ENCODE results near the gene SLC17A8. TPM values are rescaled to one million over a fixed set of nuclear protein-coding genes. Genes with fewer than 3 reads are reported as not detected.
"Not testable (repeated sequence)": the region's sequence is repeated elsewhere in the genome, so short reads cannot be mapped to it uniquely, and the experiment has no call there.

Gene SLC17A8
- under 1 TPM in 1 of 4 donors, not detected in 3; 0.09 TPM for total RNA-seq
- polyA plus RNA-seq: 0.02 TPM
- long read RNA-seq, donor 1, partial matches to known transcripts: 0 of 1 reads
- long read RNA-seq, donor 1, other reads (novel, unspliced or antisense): 0 of 1 reads
- long read RNA-seq, donor 2: 0 reads
- long read RNA-seq, donor 3: 0 reads
- long read RNA-seq, donor 4: 0 reads

DNA sequence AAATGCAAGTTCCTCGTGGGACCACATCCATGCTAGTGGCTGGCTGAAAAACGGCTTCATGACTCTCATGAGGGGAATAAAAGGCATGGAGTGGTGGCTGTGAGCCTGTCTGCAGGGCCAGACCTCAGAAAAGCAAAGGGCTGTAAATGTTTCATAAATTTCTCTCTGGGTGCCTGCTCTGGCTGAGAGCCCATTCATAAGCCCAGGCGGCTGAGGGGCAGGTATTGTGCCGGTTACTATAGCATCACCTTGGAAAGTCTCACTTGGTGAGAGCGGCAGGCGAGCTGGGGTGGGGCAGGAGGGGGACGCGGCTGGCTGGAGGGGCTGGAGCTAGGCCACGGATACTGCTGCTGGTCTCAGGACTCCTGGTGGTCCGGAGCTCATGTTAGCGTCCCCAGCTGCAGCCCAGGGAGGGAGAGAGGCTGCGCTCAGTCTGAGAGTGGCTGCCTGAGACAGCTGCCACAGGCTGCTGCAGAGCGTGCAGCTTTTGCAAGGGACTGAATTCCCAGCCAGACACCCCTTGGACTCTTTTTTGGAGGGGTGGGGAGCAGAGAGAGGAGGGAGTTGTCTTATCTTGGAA is at the start of gene SLC17A8:
Gene SLC17A8 (plus strand): TSS at position 431 of the 580 bp plus-strand sequence. CDS start 318 bp downstream, outside the sequence.
- DNase-seq (no peak), ATAC-seq (no peak)
- Histone ChIP-seq H3K27ac (ENCODE audit: low read length) (no peak within 1 kb of the TSS), H3K9me3 (ENCODE audit: control insufficient read depth, low read length) (no peaks in the 10 kb centered on the region), H3K4me1 (ENCODE audit: control insufficient read depth, insufficient read depth, low read length) (no peaks in the 10 kb centered on the region), H3K4me3 (ENCODE audit: low read length) (no peak within 1 kb of the TSS), H3K27me3 (ENCODE audit: control insufficient read depth, insufficient read depth) (no peaks in the 10 kb centered on the region)
- intact Hi-C loops (cut with DNase I): no loop called here
- WGBS: 22% methylated on average over 13 of the region's 13 CpGs

DNA sequence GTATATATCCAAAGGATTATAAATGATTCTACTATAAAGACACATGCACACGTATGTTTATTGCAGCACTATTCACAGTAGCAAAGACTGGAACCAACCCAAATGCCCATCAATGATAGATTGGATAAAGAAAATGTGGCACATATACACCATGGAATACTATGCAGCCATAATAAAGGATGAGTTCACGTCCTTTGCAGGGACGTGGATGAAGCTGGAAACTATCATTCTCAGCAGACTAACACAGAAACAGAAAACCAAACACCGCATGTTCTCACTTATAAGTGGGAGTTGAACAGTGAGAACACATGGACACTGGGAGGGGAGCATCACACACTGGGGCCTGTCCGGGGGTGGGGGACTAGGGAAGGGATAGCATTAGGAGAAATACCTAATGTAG is 48.7 kb upstream of the SLC17A8 start:
- H3K27ac ChIP-seq (ENCODE audit: low read length); DNase-seq; H3K4me1 ChIP-seq (ENCODE audit: control insufficient read depth, insufficient read depth, low read length); intact Hi-C loops (cut with DNase I); H3K27me3 ChIP-seq (ENCODE audit: control insufficient read depth, insufficient read depth); H3K9me3 ChIP-seq (ENCODE audit: control insufficient read depth, low read length); H3K4me3 ChIP-seq (ENCODE audit: low read length); ATAC-seq: not testable (repeated sequence)
- 97% methylated on average over 5 of the region's 5 CpGs for WGBS

DNA sequence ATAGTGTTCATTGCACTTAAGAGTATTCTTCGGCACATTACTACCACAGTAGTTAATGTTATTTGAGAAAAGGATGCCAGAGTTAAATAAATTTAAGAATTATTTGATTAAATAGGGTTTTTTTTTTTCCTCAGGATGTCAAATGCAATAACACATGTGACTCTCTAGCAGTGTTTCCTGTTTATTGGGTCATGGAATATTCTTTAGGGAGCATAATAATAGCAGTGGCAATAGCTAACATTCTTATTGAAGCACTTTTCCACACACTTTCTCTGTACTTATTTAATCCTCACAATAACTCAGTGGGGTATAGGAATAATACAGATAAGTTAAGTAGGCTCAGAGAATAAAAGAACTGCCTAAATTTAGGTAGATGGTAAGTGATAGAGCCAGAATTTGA is 45.6 kb upstream of the SLC17A8 start:
- intact Hi-C loops (cut with DNase I): no loop called here
- DNase-seq (no peak), ATAC-seq (no peak)
- H3K4me3 ChIP-seq (ENCODE audit: low read length): no peak overlapping the region
- no peak overlapping the region for H3K27ac ChIP-seq (ENCODE audit: low read length)
- H3K4me1 ChIP-seq (ENCODE audit: control insufficient read depth, insufficient read depth, low read length): no peaks in the 10 kb centered on the region
- WGBS: 76% methylated on average over 1 of the region's 1 CpG
- no peaks in the 10 kb centered on the region for H3K27me3 ChIP-seq (ENCODE audit: control insufficient read depth, insufficient read depth)
- H3K9me3 ChIP-seq (ENCODE audit: control insufficient read depth, low read length): no peaks in the 10 kb centered on the region

DNA sequence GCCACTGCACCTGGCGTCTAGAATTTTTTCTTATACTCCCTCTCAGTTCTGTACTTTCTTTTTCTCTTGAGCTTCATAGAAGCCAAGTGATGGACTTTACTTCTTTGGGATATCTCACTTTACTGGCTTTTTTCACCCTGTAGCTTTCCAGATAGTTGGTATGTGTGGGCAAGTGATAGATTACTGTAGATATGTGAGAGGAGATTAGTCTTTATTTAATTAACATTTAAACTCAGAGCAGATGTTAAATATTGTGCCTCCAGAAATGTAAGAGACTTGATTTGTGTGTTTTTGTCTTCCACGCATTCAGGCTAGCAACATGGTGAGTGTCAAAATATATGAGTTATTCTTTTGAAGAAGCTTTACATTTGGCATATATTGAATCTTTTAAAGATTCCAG is 39.5 kb upstream of the SLC17A8 start:
- no peaks in the 10 kb centered on the region for H3K27me3 ChIP-seq (ENCODE audit: control insufficient read depth, insufficient read depth)
- intact Hi-C loops (cut with DNase I): no loop called here
- WGBS: 96% methylated on average over 2 of the region's 2 CpGs

DNA sequence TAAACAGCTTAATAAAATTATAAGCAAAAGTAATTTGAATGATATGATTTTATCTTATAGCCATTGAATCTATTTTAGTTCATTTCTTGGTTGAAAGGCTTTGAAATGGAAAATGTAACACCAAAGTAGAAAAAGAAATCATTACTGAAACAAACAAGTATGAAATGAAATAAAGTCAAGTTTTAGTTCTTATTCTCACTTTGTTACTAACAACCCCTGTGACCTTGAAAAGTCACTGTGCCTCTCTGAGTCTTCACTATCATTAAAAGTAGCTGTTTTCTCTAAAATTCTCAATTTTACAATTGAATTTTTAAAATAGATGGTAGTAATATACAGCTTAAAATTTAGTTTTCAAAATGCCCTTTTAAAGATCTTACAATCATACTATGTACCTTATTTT is 32.4 kb upstream of the SLC17A8 start:
- DNase-seq: no peak
- Histone ChIP-seq H3K4me3 (ENCODE audit: low read length) (no peak overlapping the region), H3K9me3 (ENCODE audit: control insufficient read depth, low read length) (no peaks in the 10 kb centered on the region), H3K27ac (ENCODE audit: low read length) (no peak overlapping the region), H3K4me1 (ENCODE audit: control insufficient read depth, insufficient read depth, low read length) (no peaks in the 10 kb centered on the region), H3K27me3 (ENCODE audit: control insufficient read depth, insufficient read depth) (no peaks in the 10 kb centered on the region)
- intact Hi-C loops (cut with DNase I): no loop called here
- ATAC-seq: no peak

More for the DNA sequence above, 39.5 kb upstream of the SLC17A8 start:
- Histone ChIP-seq H3K27ac (ENCODE audit: low read length) (no peak overlapping the region), H3K4me3 (ENCODE audit: low read length) (no peak overlapping the region), H3K9me3 (ENCODE audit: control insufficient read depth, low read length) (no peaks in the 10 kb centered on the region), H3K4me1 (ENCODE audit: control insufficient read depth, insufficient read depth, low read length) (no peaks in the 10 kb centered on the region)
- DNase-seq (no peak), ATAC-seq (no peak)

DNA sequence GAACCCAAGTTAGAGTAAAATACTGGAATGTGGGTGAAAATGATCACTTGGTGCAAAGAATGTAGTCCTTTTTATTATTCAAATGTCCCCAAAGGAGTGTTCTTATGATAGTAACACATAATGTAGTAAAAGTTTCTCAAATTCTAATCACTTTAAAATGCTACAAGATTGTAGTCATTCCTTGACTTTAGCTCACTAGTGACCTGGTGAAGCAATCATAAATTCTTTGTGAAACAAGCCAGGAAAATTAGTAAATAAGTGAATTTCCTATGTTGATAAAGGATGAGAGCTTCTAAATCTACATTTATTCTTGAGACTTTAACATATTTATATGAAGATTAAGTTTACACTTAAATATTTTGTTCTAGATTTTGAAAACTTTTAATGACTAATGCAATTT is 30.7 kb upstream of the SLC17A8 start:
- DNase-seq: no peak
- intact Hi-C loops (cut with DNase I): no loop called here
- no peak overlapping the region for H3K4me3 ChIP-seq (ENCODE audit: low read length)

DNA sequence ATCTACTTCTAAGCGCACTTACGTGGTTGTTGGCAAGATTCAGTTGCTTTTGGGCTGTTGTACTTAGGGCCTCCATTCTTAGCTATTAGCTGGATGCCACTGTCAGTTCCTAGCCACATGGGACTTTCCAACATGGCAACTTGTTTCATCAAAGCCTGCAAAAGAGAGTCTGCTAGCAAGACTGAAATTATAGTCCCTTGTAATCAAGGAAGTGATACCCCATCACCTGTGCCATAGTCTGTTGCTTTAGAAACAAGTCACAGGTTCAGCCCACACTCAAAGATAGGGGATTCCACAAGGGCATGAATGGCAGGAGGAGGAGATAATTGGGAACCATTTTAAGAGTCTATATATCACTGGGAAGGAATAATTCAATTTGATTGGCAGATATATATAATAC is 27.1 kb upstream of the SLC17A8 start:
- 90% methylated on average over 2 of the region's 2 CpGs for WGBS
- ATAC-seq: no peak
- H3K27me3 ChIP-seq (ENCODE audit: control insufficient read depth, insufficient read depth): no peaks in the 10 kb centered on the region
- no peaks in the 10 kb centered on the region for H3K4me1 ChIP-seq (ENCODE audit: control insufficient read depth, insufficient read depth, low read length)
- no peak overlapping the region for H3K4me3 ChIP-seq (ENCODE audit: low read length)
- no peak overlapping the region for H3K27ac ChIP-seq (ENCODE audit: low read length)
- no peaks in the 10 kb centered on the region for H3K9me3 ChIP-seq (ENCODE audit: control insufficient read depth, low read length)
- no peak for DNase-seq
- intact Hi-C loops (cut with DNase I): no loop called here

More for the DNA sequence above, 30.7 kb upstream of the SLC17A8 start:
- ATAC-seq: no peak
- Histone ChIP-seq H3K27ac (ENCODE audit: low read length) (no peak overlapping the region), H3K27me3 (ENCODE audit: control insufficient read depth, insufficient read depth) (no peaks in the 10 kb centered on the region), H3K4me1 (ENCODE audit: control insufficient read depth, insufficient read depth, low read length) (no peaks in the 10 kb centered on the region), H3K9me3 (ENCODE audit: control insufficient read depth, low read length) (no peaks in the 10 kb centered on the region)

DNA sequence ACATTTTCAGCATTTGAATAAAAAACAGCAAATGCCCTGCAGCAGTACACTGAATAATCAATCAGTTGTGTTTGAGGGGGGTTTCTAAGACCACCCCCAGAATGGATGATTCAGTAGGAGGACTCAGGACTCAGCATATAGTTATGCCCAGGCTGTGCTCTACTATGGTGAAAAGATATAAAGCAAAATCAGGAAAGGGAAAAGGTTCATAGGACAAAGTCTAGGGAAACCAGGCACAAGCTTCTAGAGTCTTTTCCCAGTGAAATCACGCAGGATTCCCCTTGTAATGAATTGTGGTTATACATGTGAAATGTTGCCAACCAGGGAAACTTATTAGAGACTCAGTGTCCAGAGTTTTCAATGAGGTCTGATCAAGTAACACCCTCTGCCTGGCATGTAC is 25.0 kb upstream of the SLC17A8 start:
- Histone ChIP-seq H3K4me1 (ENCODE audit: control insufficient read depth, insufficient read depth, low read length) (no peaks in the 10 kb centered on the region), H3K27me3 (ENCODE audit: control insufficient read depth, insufficient read depth) (no peaks in the 10 kb centered on the region), H3K9me3 (ENCODE audit: control insufficient read depth, low read length) (no peaks in the 10 kb centered on the region), H3K4me3 (ENCODE audit: low read length) (no peak overlapping the region), H3K27ac (ENCODE audit: low read length) (no peak overlapping the region)
- no peak for ATAC-seq
- no peak for DNase-seq
- intact Hi-C loops (cut with DNase I): no loop called here
- 97% methylated on average over 1 of the region's 1 CpG for WGBS

DNA sequence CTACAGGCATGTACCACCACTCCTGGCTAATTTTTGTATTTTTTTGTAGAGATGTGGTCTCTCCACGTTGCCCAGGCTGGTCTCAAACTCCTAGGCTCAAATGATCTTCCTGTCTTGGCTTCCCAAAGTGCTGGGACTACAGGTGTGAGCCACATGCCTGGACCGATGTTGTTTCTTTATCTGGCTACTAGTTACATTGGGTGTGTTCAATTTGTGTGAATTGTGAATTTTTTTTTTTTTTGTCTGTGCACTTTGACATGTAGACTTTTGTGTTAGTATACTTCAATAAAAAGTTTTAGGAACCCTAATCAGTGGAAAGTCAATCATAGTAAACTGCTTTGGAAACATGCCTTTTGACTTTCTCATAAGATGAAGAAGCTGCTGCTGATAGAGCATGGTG is 24.0 kb upstream of the SLC17A8 start:
- no peak for DNase-seq
- Histone ChIP-seq H3K27me3 (ENCODE audit: control insufficient read depth, insufficient read depth) (no peaks in the 10 kb centered on the region), H3K27ac (ENCODE audit: low read length) (no peak overlapping the region), H3K4me3 (ENCODE audit: low read length) (no peak overlapping the region), H3K4me1 (ENCODE audit: control insufficient read depth, insufficient read depth, low read length) (no peaks in the 10 kb centered on the region), H3K9me3 (ENCODE audit: control insufficient read depth, low read length) (no peaks in the 10 kb centered on the region)
- intact Hi-C loops (cut with DNase I): no loop called here
- ATAC-seq: no peak
- WGBS: 90% methylated on average over 2 of the region's 2 CpGs

DNA sequence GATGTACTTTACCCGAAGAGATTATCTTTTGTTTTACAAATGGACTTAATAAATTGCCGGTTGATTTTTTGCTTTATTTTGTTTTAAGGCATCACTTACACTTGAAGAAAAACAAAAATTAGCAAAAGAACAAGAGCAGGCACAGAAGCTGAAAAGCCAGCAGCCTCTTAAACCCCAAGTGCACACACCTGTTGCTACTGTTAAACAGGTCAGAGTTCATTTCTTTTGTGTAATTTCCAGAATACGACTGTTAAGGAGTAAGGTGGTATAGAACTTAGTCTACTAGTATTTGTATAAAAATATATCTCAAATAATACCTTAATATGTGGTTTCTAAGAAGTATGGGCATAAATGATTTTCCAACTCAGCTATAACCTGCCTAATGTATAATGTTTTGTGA is 19.6 kb upstream of the SLC17A8 start:
- intact Hi-C loops (cut with DNase I): no loop called here
- WGBS: 90% methylated on average over 3 of the region's 3 CpGs
- no peak overlapping the region for H3K4me3 ChIP-seq (ENCODE audit: low read length)

DNA sequence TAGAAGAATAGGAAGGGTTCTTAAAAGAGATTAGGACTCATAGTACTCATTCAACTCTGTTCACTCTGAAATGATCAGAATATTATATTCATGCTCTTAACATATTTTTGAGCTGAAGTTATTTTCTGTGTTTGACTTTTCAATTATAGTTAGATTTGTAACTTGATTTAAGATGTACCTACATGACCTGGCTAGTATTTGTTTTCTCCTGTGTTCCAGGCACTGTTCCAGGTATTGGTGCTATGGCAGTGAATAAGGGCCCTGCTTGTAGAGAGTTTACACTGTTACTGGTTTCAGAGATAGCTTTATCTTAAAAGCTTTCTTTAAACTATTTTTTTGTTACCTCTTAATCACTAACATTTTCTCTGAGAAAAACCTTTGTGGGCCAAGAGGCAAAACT is 19.1 kb upstream of the SLC17A8 start:
- H3K4me3 ChIP-seq (ENCODE audit: low read length): no peak overlapping the region
- no peaks in the 10 kb centered on the region for H3K4me1 ChIP-seq (ENCODE audit: control insufficient read depth, insufficient read depth, low read length)
- no peak overlapping the region for H3K27ac ChIP-seq (ENCODE audit: low read length)
- no peaks in the 10 kb centered on the region for H3K9me3 ChIP-seq (ENCODE audit: control insufficient read depth, low read length)
- intact Hi-C loops (cut with DNase I): no loop called here
- no peaks in the 10 kb centered on the region for H3K27me3 ChIP-seq (ENCODE audit: control insufficient read depth, insufficient read depth)
- ATAC-seq (no peak), DNase-seq (no peak)

More for the DNA sequence above, 19.6 kb upstream of the SLC17A8 start:
- Histone ChIP-seq H3K4me1 (ENCODE audit: control insufficient read depth, insufficient read depth, low read length) (no peaks in the 10 kb centered on the region), H3K27me3 (ENCODE audit: control insufficient read depth, insufficient read depth) (no peaks in the 10 kb centered on the region), H3K9me3 (ENCODE audit: control insufficient read depth, low read length) (no peaks in the 10 kb centered on the region), H3K27ac (ENCODE audit: low read length) (no peak overlapping the region)
- ATAC-seq: no peak
- no peak for DNase-seq

DNA sequence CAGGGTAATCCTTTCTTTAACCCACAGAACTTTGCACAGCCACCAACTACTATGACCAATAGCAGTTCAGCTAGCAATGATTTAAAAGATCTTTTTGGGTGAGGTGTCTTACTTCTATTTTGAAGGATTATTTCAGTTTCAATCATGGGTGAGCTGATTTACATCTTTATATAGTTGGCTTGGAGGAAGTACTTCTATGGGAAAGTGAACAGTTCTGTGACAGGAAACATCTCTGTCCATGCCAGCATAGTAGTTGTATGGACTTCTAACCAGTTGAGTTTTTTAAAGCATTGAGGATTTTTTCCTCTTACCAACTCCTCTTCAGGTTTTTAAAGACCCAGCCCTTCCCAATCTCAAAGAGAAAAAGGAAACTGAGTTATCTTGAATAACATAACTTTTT is 17.8 kb upstream of the SLC17A8 start:
- intact Hi-C loops (cut with DNase I): no loop called here
- Histone ChIP-seq H3K9me3 (ENCODE audit: control insufficient read depth, low read length) (no peaks in the 10 kb centered on the region), H3K27ac (ENCODE audit: low read length) (no peak overlapping the region), H3K27me3 (ENCODE audit: control insufficient read depth, insufficient read depth) (no peaks in the 10 kb centered on the region), H3K4me1 (ENCODE audit: control insufficient read depth, insufficient read depth, low read length) (no peaks in the 10 kb centered on the region), H3K4me3 (ENCODE audit: low read length) (no peak overlapping the region)
- DNase-seq: no peak
- no peak for ATAC-seq
